Natural killer cell (primary cell): Measurements from ENCODE around the gene IQCM. TPM values are rescaled to one million over a fixed set of nuclear protein-coding genes. Genes with fewer than 3 reads are reported as not detected.

Source experiments
- ATAC-seq, 3 donors: fragments of 150-1000 bp in 2 of 3; fragments of 200-7000 bp in 1 of 3; cut with Tn5 transposase; 1 replicate in 1 of 3; 2 replicates in 2 of 3; pipeline ENCODE4 v1.10.0; 2021; ENCODE audit warnings: mild to moderate bottlenecking in 2 of 3, moderate library complexity in 2 of 3
- DNase-seq, 2 donors: peaks; one replicate each; pipeline versions ENCODE4 v3.0.0 to v3.0.0-alpha.2; 2013 to 2021; ENCODE audit warnings: mixed read lengths in 1 of 2
- H3K27ac ChIP-seq: one replicate; pipeline ENCODE4 v1.5.1; 2013; ENCODE audit warnings: mild to moderate bottlenecking, low read length
- H3K27me3 ChIP-seq: one replicate; pipeline ENCODE4 v1.6.1; 2013; ENCODE audit warnings: low read length; ENCODE audit not compliant: control insufficient read depth, insufficient read depth
- H3K36me3 ChIP-seq: one replicate; pipeline ENCODE4 v1.6.1; 2013; ENCODE audit warnings: low read length; ENCODE audit not compliant: control insufficient read depth, insufficient read depth
- H3K4me1 ChIP-seq: one replicate; pipeline ENCODE4 v1.6.1; 2013; ENCODE audit warnings: low read length; ENCODE audit not compliant: control insufficient read depth, insufficient read depth
- H3K4me3 ChIP-seq: one replicate; pipeline ENCODE4 v1.5.1; 2013; ENCODE audit warnings: low read length
- H3K9me3 ChIP-seq: one replicate; pipeline ENCODE4 v1.6.1; 2013; ENCODE audit warnings: low read length; ENCODE audit not compliant: control insufficient read depth, insufficient read depth
- H3K27ac Mint-ChIP-seq, 2 donors: one replicate each; pipeline ENCODE4 v1.8.0; 2022; ENCODE audit warnings: mild to moderate bottlenecking in 2 of 2, mixed read lengths in 2 of 2, moderate library complexity in 1 of 2
- H3K27me3 Mint-ChIP-seq, 2 donors: one replicate each; pipeline ENCODE4 v1.8.0; 2022; ENCODE audit warnings: low read depth in 2 of 2, mixed read lengths in 2 of 2
- H3K36me3 Mint-ChIP-seq: one replicate; pipeline ENCODE4 v1.8.0; 2022; ENCODE audit warnings: mixed read lengths
- H3K4me1 Mint-ChIP-seq, 2 donors: one replicate each; pipeline ENCODE4 v1.8.0; 2022; ENCODE audit warnings: mixed read lengths in 2 of 2
- H3K4me3 Mint-ChIP-seq: one replicate; pipeline ENCODE4 v1.8.0; 2022; ENCODE audit warnings: mild to moderate bottlenecking, moderate library complexity, mixed read lengths
- H3K9me3 Mint-ChIP-seq, 2 donors: one replicate each; pipeline ENCODE4 v1.8.0; 2022; ENCODE audit warnings: mixed read lengths in 2 of 2
- WGBS: methylation state at CpG from one replicate; pipeline ENCODE4 v1.1.7; 2013; ENCODE audit warnings: missing lambda C conversion rate; ENCODE audit not compliant: insufficient coverage; 5-methylcytosine and 5-hydroxymethylcytosine counted together
- intact Hi-C: fragments of 100-400 bp; cut with micrococcal nuclease; formaldehyde crosslinking; loops from one replicate; pipeline ENCODE4 v1.14.2; 2022
- total RNA-seq, 4 donors: library from RNA; stranded (reverse); fragments of 120-200 nt in 1 of 4; gene quantifications; one replicate each; pipeline versions ENCODE4 v1.2.3 to v1.2.4, GENCODE V29; 2013 to 2022
- TF ChIP-seq, protein P1 (sequence below): fragments of 200-600 bp; IDR thresholded peaks from one replicate; pipeline ENCODE4 v1.8.0; 2022; ENCODE audit warnings: antibody characterized with exemption

IQCM gene
- total RNA-seq, 3 donors from 2014 or later (not counting 1 experiment from before 2014, with no cell fraction given): not detected

DNA sequence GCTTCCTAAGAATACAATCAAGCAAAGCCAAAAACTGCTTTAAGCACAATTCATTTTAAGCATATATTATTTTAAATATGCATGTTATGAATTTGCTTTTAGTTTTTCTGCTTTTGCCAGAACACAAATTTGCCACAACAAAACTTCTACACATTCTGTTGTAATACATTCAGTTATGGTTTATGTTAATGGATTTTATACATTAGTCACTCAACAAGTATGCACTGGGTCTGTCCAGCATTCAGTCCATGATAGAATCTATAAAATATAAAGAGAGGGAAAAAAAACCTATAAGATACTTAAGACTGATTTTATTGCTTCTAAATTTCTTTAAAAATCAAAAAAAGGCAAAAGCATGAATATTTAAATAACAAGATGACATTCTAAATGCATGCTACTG is 22.2 kb downstream of the IQCM start:
- Mint-ChIP-seq H3K36me3 (no peaks in the 10 kb centered on the region), H3K4me1 (no peaks in the 10 kb centered on the region), H3K4me3 (no peak overlapping the region), H3K27ac (no peak overlapping the region), H3K9me3 (peaks cover 13 to 14% of the 10 kb centered on the region in 2 donors), H3K27me3 (no peaks in the 10 kb centered on the region)
- Histone ChIP-seq H3K27ac (no peak overlapping the region), H3K27me3 (no peaks in the 10 kb centered on the region), H3K36me3 (no peaks in the 10 kb centered on the region), H3K4me1 (no peaks in the 10 kb centered on the region), H3K9me3 (peaks cover 2% of the 10 kb centered on the region), H3K4me3 (no peak overlapping the region)
- intact Hi-C loops: no loop called here
- no peak for ATAC-seq
- TF ChIP-seq, protein P1, sequence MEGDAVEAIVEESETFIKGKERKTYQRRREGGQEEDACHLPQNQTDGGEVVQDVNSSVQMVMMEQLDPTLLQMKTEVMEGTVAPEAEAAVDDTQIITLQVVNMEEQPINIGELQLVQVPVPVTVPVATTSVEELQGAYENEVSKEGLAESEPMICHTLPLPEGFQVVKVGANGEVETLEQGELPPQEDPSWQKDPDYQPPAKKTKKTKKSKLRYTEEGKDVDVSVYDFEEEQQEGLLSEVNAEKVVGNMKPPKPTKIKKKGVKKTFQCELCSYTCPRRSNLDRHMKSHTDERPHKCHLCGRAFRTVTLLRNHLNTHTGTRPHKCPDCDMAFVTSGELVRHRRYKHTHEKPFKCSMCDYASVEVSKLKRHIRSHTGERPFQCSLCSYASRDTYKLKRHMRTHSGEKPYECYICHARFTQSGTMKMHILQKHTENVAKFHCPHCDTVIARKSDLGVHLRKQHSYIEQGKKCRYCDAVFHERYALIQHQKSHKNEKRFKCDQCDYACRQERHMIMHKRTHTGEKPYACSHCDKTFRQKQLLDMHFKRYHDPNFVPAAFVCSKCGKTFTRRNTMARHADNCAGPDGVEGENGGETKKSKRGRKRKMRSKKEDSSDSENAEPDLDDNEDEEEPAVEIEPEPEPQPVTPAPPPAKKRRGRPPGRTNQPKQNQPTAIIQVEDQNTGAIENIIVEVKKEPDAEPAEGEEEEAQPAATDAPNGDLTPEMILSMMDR: no peak
- no peak for DNase-seq

DNA sequence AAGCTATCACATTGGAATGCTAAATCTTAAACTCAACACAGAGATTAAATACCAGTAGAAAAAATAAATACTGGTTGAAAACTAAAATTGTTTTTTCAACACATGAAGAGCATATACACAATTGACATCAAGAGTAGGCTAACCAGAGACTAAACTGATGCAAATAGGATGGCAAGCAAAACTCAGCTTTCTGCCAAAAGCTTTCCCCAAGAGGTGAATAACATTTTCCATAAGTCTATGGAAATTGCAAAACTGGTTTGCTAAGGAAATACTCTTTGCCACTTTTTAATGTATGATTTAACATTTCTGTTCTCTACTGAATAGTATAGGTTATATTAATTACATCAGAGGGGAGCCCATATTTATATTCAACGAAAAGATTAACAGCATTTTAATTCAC is 23.8 kb downstream of the IQCM start:
- TF ChIP-seq, protein P1: no peak
- no peak overlapping the region for H3K27ac Mint-ChIP-seq
- no CpG with 5 or more reads among the region's 1 CpG for WGBS
- intact Hi-C loops: no loop called here
- H3K36me3 ChIP-seq: no peaks in the 10 kb centered on the region
- no peaks in the 10 kb centered on the region for H3K27me3 ChIP-seq
- no peaks in the 10 kb centered on the region for H3K27me3 Mint-ChIP-seq
- peaks cover 2% of the 10 kb centered on the region for H3K9me3 ChIP-seq
- no peak overlapping the region for H3K4me3 ChIP-seq
- H3K4me1 Mint-ChIP-seq: no peaks in the 10 kb centered on the region
- no peak overlapping the region for H3K27ac ChIP-seq
- no peak overlapping the region for H3K4me3 Mint-ChIP-seq
- DNase-seq: no peak
- H3K36me3 Mint-ChIP-seq: no peaks in the 10 kb centered on the region
- no peak for ATAC-seq
- no peaks in the 10 kb centered on the region for H3K4me1 ChIP-seq
- peaks cover 8 to 11% of the 10 kb centered on the region in 2 donors for H3K9me3 Mint-ChIP-seq

DNA sequence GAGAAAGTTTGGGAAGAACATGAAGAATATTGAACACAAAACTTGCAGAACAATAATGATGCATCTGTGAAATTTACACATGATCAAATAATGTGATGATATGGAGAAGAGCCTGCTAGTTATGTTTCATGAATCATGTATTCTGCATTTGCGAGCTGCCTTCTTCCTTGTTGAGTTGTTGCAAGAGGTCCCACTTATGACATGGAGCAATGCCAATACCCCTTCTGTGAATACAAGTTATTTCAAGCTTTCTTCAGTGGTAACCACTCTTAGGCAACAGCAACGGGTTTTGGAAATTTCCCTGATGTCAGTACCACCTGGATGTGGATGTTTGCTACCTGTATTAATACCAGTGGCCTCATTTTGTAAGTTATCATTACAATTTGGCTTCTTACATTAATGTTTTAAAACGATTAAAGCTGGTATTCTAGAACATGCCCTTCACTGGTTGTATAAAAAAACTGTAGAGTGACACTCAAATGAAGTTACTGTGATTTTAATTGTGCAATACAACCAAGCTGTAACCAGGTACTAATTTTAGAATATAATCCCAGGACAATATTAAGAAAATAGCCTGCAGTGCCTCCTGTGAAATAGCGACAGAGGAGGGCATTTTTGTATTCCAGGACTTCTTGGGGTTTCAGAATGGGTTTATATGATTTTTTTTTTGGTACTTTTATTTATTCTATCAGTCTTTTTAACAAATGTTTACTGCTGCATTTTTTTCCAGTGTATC is 25.3 kb downstream of the IQCM start:
- intact Hi-C loops: no loop called here
- Mint-ChIP-seq H3K36me3 (no peaks in the 10 kb centered on the region), H3K4me1 (no peaks in the 10 kb centered on the region), H3K9me3 (peaks cover 10 to 14% of the 10 kb centered on the region in 2 donors), H3K27me3 (no peaks in the 10 kb centered on the region), H3K4me3 (no peak overlapping the region), H3K27ac (no peak overlapping the region)
- H3K27me3 ChIP-seq: no peaks in the 10 kb centered on the region
- H3K4me1 ChIP-seq: no peaks in the 10 kb centered on the region
- 63% methylated on average over 2 of the region's 4 CpGs for WGBS
- ATAC-seq: no peak
- H3K27ac ChIP-seq: no peak overlapping the region
- H3K9me3 ChIP-seq: no peaks in the 10 kb centered on the region
- no peak overlapping the region for H3K4me3 ChIP-seq
- H3K36me3 ChIP-seq: no peaks in the 10 kb centered on the region
- no peak for DNase-seq
- TF ChIP-seq, protein P1: no peak

DNA sequence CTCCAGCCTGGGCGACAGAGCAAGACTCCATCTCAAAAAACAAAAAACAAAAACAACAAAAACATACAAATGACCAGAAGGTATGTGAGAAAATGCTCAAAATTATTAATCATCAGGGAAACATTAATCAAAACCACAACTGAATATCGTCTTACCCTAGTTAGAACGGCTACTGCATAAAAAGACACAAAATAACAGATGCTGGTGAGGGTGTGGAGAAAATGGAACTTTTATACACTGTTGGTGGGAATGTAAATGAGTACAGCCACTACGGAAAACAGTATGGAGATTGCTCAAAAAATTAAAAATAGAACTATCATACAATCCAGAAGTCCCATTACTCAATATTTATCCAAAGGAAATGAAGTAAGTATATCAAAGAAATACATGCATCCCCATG is 27.3 kb downstream of the IQCM start:
- H3K4me3 ChIP-seq: no peak overlapping the region
- H3K4me1 Mint-ChIP-seq: no peaks in the 10 kb centered on the region
- no peaks in the 10 kb centered on the region for H3K36me3 Mint-ChIP-seq
- peaks cover 10 to 19% of the 10 kb centered on the region in 2 donors for H3K9me3 Mint-ChIP-seq
- no peak for DNase-seq
- no peak overlapping the region for H3K4me3 Mint-ChIP-seq
- peaks cover 3% of the 10 kb centered on the region for H3K9me3 ChIP-seq
- no peaks in the 10 kb centered on the region for H3K36me3 ChIP-seq
- no peak overlapping the region for H3K27ac ChIP-seq
- no peaks in the 10 kb centered on the region for H3K27me3 ChIP-seq
- intact Hi-C loops: no loop called here
- H3K27me3 Mint-ChIP-seq: no peaks in the 10 kb centered on the region
- 90% methylated on average over 2 of the region's 4 CpGs for WGBS
- H3K27ac Mint-ChIP-seq: no peak overlapping the region
- H3K4me1 ChIP-seq: no peaks in the 10 kb centered on the region
- ATAC-seq: no peak
- TF ChIP-seq, protein P1: no peak
